ENCODE results near the gene TPK1.
"Not testable (repeated sequence)": the region's sequence is repeated elsewhere in the genome, so short reads cannot be mapped to it uniquely, and the experiment has no call there.

Gene TPK1

DNA sequence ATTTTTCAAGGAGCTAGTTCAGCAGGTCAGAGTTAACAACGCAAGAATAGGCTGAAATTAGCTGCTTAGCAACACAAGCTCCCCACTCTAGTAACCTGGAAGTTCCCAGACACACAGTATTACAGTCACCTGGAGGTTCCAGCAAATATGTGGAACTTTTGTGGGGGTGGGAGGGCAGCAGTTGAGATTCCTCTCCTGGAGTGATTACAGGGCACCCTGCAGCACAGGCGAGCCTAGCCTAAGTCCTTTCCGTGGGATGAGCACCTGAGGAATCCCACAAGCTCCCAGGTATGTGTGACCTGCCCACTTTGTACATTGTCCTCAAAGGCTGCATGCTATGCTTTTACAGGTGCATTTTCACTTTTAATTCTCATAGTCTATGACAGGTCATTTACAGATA is 13.6 kb downstream of the TPK1 start:
- DNase-seq (ENCODE audit: low read depth): no peak

DNA sequence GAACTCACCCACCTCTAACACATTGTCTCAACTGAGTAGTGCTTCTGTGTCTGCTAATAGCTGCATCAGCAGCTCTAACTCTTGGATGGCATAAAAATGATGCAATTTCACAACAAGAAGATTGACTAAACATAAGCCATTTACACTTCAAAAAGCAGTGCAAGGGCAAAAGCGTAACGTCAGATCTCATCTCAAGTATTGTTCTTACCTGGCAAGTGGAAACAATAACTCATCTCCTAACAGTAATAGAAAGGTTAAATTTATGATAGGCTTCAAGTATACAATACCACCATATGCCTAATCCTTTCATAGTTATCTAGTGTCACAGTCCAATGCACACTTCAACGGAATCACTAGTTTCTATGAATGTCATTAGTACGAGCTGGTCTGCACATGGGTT is 14.8 kb downstream of the TPK1 start:
- DNase-seq (ENCODE audit: low read depth): no peak

DNA sequence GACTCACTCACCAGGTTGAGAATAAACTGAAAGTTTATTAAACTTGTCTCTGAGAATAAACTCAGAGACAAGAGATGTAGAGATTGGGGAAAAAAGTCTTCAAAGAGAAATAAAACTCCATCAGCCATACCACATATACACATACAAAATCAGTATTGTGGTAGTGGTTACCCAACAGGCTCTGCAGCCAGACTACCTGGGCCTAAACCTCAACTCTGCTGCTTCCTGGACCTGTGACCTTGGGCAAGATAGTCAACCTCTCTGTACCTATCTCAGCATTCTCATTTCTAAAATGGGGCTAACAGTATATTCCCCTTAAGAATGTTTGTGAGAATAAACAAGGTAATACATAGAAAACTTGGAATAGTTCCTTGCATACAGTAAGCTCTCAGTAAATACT is 15.3 kb downstream of the TPK1 start:
- no peak for DNase-seq (ENCODE audit: low read depth)

DNA sequence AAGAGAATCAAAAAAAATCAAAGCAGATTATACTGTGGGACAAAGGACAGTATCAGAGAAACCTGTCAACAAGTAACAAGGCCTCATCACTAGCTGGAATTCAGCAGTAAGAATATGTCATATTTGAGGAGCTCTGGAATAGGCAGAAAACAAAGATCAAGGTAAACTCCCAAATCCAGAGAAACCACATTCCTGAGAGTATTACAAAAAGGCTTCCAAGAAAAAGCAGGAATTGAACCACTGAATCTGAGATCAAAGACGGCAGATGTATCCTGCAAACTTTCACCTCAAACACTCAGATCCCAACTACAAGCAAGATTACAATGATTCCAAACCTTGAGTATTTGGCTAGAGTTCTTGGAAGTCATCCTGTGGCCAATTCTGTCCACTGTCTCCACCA is 16.3 kb downstream of the TPK1 start:
- no peak for DNase-seq (ENCODE audit: low read depth)

DNA sequence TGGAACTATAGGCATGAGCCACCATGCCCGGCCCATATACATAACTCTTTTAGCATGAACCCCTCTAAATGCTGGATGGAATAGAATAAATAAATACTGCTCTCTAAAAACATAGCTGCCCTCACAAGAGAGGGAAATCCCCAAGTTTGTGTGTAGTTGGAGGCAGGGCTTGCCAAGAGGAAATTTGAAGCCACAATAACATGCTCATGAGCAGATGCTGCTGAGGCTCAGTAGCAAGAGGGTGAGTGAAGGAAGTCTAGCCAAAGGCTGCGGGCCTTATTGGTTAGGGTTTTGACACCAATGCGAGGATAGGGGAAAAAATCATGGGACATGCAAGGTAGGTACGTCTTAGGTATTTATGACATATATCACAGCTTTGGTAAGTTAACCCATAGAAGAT is 17.3 kb downstream of the TPK1 start:
- peak; percentile 87 for DNase-seq (ENCODE audit: low read depth)

DNA sequence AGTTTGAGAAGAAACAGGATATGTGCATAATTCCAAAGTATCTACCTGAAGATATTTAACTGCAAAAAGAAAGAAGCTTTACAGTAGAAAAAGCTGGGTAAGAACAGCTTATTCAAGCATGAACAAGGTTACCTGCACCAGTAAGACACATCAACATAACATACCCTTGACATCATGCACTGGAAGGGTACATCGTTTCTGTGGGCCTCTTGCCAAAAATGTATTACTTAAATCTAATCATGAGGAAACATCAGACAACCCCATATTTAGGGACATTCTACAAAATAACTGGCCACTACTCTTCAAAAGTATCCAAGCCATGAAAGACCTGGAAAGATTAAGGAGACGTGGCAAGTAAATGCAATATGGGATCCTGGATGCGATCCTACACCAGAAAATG is 18.9 kb downstream of the TPK1 start:
- DNase-seq (ENCODE audit: low read depth): no peak

DNA sequence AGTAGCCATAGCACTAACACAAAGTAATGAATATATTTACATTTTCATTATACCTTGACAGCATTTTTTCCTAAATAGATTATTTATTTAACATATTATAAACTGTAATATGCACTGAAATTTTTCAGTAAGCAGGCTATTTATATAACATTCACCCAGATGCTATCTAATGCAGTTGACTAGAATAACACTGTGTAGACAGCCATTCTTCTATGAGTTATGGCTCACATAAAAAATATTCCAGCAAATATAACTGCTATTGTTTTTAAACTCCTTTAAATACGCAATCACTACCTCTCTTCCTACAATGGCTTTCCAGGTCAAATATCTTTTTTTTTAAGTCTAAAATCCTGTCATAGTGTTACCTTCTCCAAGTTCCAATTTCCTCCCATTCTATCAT is 21.6 kb downstream of the TPK1 start:
- no peak for DNase-seq (ENCODE audit: low read depth)

DNA sequence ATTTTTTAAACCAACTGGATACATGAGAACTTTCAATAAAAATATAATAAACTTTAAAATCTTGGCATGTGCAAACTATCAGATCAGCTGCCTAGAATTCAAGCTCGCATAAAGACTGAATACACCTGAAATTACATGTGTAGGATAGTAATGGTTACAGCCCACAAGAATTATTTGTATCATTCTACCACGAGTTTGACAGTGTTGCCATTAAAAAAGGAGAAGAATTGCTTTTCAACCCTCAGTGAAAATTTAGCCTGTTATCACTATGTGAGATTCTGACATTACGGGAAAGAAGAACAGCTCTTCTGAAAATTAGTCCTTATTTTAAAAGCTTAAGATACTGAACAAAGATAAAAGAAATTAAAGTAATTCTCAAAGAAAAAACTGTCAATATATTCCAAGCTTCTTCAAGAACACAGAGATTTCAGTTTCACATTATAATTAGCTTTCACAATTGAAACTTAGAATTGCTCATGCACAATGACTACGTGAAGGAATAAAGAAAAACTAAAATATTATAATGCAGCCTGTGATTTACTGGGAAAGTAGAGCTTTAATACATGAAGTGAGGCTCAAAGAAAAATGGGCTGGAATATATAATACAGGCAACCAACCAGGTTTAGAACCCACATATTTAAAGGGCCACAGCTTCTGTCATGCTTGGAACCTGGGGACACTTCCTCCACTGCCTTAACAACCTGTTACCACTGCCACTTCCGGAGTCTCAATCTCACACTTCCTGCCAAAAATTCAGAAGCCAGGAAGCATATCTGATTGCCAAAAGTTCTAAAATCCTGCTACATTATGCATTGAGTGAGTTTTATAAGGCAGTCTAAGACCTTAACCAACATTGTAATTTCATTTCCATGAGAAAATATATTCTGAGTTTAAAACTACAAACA is 23.2 kb downstream of the TPK1 start:
- no peak for DNase-seq (ENCODE audit: low read depth)

DNA sequence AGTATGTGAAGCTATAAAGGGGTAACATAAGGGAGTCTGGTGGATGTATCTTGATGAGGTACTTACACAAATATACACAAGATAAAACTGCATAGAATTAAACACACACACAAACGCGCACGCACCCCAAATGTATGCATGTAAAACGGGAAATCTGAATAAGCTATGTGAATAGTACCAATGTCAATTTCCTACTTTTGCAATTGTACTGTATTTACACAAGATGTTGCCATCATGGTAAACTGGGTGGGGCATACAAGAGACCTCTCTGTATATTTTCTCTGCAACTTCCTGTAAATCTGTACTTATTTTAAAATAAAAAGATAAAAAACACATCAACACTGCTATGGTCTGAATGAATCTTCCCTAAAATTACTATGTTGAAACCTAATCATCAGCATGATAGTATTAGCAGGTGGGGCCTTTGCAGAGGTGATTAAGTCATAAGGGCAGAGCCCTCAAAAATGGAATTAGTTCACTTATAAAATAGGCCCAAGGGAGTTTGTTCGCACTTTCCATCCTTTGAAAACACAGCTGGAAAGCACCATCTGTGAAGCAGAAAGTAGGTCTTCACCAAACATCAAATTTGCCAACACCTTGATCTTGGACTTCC is 30.1 kb downstream of the TPK1 start:
- DNase-seq (ENCODE audit: low read depth): no peak

DNA sequence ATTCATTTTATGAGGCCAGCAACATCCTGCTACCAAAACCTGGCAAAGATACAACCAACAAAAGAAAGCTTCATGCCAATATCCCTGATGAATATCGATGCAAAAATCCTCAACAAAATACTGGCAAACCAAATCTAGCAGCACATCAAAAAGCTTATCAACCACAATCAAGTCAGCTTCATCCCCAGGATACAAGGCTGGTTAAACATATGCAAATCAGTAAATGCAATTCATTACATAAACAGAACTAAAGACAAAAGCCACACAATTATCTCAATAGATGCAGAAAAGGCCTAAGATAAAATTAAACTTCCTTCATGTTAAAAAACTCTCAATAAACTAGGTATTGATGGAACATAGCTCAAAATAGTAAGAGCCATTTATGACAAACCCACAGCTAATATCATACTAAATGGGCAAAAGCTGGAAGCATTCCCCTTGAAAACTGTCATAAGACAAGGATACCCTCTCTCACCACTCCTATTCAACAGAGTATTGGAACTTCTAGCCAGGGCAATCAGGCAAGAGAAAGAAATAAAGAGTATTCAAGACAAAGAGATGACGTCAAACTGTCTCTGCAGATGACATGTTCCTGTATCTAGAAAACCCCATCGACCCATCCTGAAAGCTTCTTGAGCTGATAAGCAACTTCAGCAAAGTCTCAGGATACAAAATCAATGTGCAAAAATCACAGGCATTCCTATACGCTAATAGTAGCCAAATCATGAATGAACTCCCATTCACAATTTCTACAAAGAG is 35.0 kb downstream of the TPK1 start:
- not testable (repeated sequence) for DNase-seq (ENCODE audit: low read depth)

DNA sequence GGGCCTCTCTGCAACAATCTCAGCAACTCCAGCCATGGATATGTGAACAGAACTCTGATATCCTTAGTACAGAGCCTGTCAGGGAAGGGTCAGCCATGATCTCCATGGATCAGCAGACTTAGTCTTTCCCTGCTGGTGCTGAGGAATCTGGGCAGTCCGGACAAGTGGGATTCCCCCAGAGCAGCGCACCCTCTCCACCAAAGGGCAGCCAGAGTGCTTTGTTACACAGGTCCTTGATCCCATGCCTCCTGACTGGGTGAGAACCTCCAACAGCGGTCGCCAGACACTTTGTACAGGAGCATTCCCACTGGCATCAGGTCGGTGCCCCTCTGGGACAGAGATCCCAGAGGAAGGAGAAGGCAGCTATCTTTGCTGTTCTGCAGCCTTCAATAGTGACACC is 38.9 kb downstream of the TPK1 start:
- no peak for DNase-seq (ENCODE audit: low read depth)

DNA sequence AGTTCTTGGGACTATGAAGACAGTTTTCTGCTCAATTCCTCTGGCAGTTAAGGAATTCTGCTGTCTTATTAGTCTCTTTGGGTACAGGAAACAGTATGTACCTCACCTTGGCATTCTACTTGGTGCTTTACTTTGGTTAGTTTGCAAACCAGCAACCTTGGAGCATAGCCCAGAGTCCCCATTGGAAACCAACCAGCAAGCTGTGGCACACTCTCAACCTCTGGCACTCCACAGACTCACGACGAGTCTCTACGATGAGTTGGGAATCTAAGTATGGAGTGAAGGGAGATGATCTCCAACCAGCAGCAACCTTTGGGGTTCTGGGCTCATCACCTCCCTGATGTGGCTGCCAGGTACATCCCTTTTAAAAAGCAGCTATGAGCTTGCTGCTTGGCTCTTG is 43.8 kb downstream of the TPK1 start:
- no peak for DNase-seq (ENCODE audit: low read depth)

DNA sequence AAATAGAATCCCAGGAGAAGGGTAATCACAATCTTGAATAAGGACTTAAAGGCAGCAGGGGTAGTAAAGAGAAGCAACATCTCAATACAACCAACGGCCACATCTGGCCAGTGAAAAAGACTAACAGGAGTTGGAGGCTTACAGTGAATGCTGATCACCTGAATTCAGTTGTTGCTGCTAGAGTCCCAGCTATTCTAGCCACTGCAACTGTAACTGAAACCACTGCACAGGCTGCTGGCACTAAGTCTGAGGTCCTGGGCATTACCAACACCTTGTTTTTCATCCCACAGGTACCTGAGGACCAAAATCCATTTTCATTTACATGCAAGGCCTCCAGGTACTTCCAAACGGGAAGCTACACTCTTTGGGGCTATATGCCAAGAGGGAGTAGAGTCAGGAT is 44.4 kb downstream of the TPK1 start:
- no peak for DNase-seq (ENCODE audit: low read depth)

DNA sequence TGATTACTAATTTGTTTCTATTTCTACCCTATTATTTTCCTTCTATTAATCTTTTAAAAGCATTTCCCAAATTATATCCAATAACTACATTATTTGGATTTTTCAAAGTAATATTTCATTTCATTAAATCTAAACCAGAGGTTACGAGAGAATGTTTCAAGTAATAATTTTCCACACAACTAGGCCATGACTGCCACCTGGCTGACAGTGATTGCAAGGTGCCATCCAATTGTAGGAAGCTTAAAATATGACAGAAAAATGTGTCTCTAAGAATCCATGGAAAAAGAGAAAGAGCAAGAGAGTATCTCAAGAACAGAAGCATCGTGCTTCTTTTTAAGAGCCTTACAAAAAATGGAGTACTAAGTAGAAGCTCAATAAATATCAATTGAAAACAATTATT is 48.7 kb downstream of the TPK1 start:
- no peak for DNase-seq (ENCODE audit: low read depth)

DNA sequence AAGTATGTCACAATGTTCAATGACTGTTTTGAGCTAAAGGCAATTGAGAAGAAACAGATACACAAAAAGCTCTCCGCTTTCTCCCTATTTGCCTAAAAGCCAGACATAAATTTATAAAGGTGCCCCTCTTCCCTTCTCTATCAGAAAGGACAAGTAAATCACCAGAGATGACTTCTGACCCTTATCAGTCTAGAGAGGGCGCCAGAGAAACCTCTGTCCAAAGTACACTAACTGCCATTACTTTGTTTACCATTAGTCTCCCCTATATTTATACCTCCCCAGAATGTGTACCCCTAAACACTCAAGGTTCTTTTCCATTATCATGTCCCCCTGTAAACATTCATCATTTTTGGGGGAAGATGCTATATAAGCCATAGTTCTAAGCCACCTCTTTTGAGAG is 49.3 kb downstream of the TPK1 start:
- peak; percentile 5 for DNase-seq (ENCODE audit: low read depth)

DNA sequence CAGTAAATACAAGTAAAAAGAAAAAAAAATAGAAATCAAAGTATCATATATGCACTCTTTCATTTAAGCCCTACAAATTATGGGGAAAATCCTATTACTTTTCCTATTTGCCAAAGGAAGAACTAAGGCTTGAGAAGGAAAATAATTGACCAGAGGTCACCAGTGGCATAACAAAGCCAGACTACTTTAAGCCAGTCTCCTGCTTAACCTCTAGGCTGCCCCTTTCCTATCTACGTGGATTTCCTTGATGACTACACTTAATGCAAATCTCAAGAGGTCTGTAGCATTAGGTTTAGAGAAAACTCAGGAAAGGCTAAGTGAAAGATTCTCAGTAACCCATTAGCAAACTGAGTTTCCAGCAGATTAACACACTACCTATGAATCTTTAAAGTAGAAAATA is 49.8 kb downstream of the TPK1 start:
- no peak for DNase-seq (ENCODE audit: low read depth)

DNA sequence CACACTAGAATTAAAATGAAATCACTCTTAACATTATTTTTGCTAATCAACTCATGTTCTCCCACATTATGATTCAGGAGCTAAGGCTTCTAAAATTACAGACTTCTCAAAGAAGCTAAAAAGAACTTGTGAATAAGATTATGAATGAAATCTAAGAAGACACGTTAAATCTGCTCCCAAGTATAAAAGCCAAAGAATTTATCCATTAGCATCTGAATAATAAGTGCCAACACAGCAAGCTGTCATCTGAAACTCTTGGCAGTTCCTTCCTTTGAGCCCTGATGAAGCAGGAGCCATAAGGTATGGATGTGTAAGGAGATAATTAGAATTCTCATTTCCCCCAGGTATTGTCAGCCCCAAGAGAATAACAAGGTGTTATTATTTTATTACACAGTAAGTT is 50.3 kb downstream of the TPK1 start:
- no peak for DNase-seq (ENCODE audit: low read depth)

DNA sequence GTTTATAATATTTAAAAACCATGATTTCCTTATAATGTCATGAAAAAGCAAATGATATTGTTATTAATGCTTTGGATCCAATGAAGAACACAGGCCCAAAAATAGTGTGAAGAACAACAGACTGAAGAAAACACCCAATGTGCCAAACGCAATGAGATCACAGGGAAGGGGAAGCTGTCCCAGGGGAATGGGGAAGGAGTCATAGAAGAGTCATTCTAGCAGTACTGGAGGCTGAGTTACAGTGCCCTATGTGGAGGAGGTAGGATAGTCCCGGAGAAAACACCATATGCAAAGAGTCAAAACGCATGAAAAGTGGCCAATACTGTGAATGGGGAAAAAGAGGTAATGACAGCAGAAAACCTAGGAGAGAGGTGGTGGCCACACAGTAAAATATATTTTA is 50.9 kb downstream of the TPK1 start:
- DNase-seq (ENCODE audit: low read depth): no peak

DNA sequence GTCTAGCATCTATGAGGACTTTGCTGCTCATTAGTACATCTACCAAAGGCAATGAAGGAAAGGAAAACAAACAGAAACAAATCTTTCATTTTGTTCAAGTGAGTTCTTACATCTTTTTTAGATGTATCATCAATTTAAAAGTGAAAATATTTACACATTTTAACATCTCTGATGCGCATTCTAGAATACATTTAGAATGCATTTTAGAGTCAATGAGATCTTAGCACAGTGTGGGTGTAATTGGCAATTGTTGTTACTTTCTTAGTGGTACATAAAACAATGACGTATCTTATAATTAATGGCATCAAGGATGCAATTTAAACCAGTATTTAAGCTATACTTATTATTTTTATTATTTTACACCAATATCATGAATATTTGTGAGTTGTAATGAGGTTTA is 51.4 kb downstream of the TPK1 start:
- no peak for DNase-seq (ENCODE audit: low read depth)

DNA sequence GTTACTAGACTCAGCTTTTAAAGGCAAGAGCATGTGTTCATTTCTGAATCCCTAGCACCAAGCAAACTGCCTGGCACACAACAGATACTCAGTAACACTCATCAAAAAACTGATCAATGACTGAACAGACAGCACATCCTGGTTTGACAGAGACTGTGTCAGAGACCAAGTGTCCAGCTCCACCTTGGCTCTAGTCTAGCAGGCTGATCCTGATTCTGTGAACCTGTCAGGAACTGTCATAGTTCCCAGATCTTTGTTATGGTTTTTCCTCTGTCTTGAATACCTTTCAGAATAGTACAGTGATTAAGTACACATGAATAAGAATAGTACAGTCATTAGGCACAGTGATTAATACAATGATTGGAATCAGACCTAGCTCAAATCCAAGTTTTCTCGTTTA is 53.0 kb downstream of the TPK1 start:
- no peak for DNase-seq (ENCODE audit: low read depth)

DNA sequence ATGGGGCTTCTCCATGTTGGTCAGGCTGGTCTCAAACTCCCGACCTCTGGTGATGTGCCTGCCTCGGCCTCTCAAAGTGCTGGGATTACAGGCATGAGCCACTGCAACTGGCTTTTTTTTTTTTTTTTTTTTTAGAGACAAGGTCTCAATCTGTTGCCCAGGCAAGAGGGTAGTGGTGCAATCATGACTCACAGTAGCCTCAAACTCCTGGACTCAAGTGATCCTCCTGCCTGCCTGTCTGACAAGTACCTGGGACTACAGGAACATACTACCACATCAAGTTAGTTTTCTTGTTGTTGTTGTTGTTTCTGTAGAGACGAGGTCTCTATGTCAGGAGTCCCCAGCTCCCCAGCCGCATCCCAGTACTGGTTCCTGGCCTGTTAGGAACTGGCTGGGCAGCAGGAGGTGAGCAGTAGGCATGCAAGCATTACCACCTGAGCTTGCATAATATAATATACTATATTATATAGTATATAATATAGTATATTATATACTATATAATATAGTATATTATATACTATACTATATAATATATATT is 55.7 kb downstream of the TPK1 start:
- peak; percentile 60 for DNase-seq (ENCODE audit: low read depth)

DNA sequence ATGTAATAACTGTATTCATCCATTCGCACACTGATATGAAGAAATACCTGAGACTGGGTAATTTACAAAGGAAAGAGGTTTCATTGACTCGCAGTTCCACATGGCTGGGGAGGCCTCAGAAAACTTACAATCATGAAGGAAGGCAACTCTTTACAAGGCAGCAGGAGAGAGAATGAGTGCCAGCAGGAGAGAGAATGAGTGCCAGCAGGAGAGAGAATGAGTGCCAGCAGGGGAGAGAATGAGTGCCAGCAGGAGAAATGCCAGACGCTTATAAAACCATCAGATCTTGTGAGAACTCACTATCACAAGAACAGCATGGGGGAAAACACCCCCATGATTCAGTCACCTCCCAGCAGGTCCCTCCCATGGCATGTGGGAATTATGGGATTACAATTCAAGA is 58.0 kb downstream of the TPK1 start:
- not testable (repeated sequence) for DNase-seq (ENCODE audit: low read depth)

Measured in iris pigment epithelial cell (primary cell).